Subcutaneous adipose tissue (tissue), 4 donors: Measurements from ENCODE around the gene BRIP1. TPM values are rescaled to one million over a fixed set of nuclear protein-coding genes. Genes with fewer than 3 reads are reported as not detected.

Experiments
- CTCF ChIP-seq: fragments of 450-650 bp; IDR thresholded peaks from one replicate; pipeline ENCODE4 v1.5.1; 2016; ENCODE audit warnings: low read depth, mild to moderate bottlenecking, control low read depth, antibody characterized with exemption, moderate library complexity
- total RNA-seq, 4 donors: library from RNA; depleted of rRNA; stranded (reverse); fragments of >200 nt; gene quantifications; one replicate each; pipeline ENCODE4 v1.1.0, GENCODE V29; 2016

BRIP1 gene
- total RNA-seq, 4 donors from 2014 or later = 0.33 to 1.1 (median 0.98) TPM

- TF ChIP-seq CTCF = peak; percentile 75
Observed at GRCh38 chr17:61827649-61828395, 35.5 kb downstream of the BRIP1 start.

GRCh38 chr17:61826866-61827265 is 36.5 kb downstream of the BRIP1 start:
- peak; percentile 42 for TF ChIP-seq CTCF

GRCh38 chr17:61825448-61826137 is 37.7 kb downstream of the BRIP1 start:
- TF ChIP-seq CTCF = peak; percentile 87

GRCh38 chr17:61822326-61823285 is 40.7 kb downstream of the BRIP1 start:
- TF ChIP-seq CTCF = no peak

- peak; percentile 48 for TF ChIP-seq CTCF
Observed at GRCh38 chr17:61821655-61822054, 41.7 kb downstream of the BRIP1 start.

- no peak for TF ChIP-seq CTCF
Observed at GRCh38 chr17:61818225-61818624, 45.1 kb downstream of the BRIP1 start.
